ENCODE measurements around the gene MCM10. TPM values are rescaled to one million over a fixed set of nuclear protein-coding genes. Genes with fewer than 3 reads are reported as not detected.
"Not testable (repeated sequence)": the region's sequence is repeated elsewhere in the genome, so short reads cannot be mapped to it uniquely, and the experiment has no call there.

Gene MCM10
- total and polyA plus RNA-seq, 12 donors: 0.07 to 3.8 (median 0.25) TPM; not detected in 3

- H3K9me3 ChIP-seq: no peaks in the 10 kb centered on the region
- H3K27me3 ChIP-seq: no peaks in the 10 kb centered on the region
- H3K4me1 ChIP-seq: no peaks in the 10 kb centered on the region
- H3K36me3 ChIP-seq: no peaks in the 10 kb centered on the region
- DNase-seq (no peak), ATAC-seq (no peak)
- 91 to 93% methylated on average over 3 of the region's 3 CpGs for WGBS, 2 donors
- no peak overlapping the region for H3K4me3 ChIP-seq
- no peak overlapping the region for H3K27ac ChIP-seq
- intact Hi-C loops (cut with DNase I): no loop called here
- no peak for TF ChIP-seq CTCF (IDR thresholded peaks at IDR 0.05)
Observed at GRCh38 chr10:13241613-13242012, 80.3 kb downstream of the MCM10 start.

- ATAC-seq; intact Hi-C loops (cut with DNase I): not testable (repeated sequence)
Observed at GRCh38 chr10:13242260-13242659, 80.9 kb downstream of the MCM10 start.

GRCh38 chr10:13247246-13247645 is 85.9 kb downstream of the MCM10 start:
- no peak for TF ChIP-seq CTCF (IDR thresholded peaks at IDR 0.05)

More at GRCh38 chr10:13242260-13242659, 80.9 kb downstream of the MCM10 start:
- 87 to 98% methylated on average over 5 of the region's 5 CpGs for WGBS, 2 donors
- not testable (repeated sequence) for H3K4me3 ChIP-seq, H3K27me3 ChIP-seq, H3K36me3 ChIP-seq, H3K9me3 ChIP-seq, DNase-seq, H3K4me1 ChIP-seq, H3K27ac ChIP-seq

GRCh38 chr10:13247784-13248183 is 86.4 kb downstream of the MCM10 start:
- DNase-seq (no peak), ATAC-seq (no peak)
- H3K27ac ChIP-seq: no peak overlapping the region
- no peaks in the 10 kb centered on the region for H3K27me3 ChIP-seq
- no peak overlapping the region for H3K4me3 ChIP-seq
- intact Hi-C loops (cut with DNase I): no loop called here
- no peaks in the 10 kb centered on the region for H3K9me3 ChIP-seq
- WGBS, 2 donors: 90 to 92% methylated on average over 4 of the region's 4 CpGs
- no peaks in the 10 kb centered on the region for H3K36me3 ChIP-seq
- H3K4me1 ChIP-seq: no peaks in the 10 kb centered on the region
- TF ChIP-seq CTCF (IDR thresholded peaks at IDR 0.05): no peak

More at GRCh38 chr10:13247246-13247645, 85.9 kb downstream of the MCM10 start:
- no peak overlapping the region for H3K4me3 ChIP-seq
- WGBS, 2 donors: 81 to 84% methylated on average over 9 of the region's 9 CpGs
- no peak overlapping the region for H3K27ac ChIP-seq
- DNase-seq (no peak), ATAC-seq (no peak)
- intact Hi-C loops (cut with DNase I): no loop called here
- H3K9me3 ChIP-seq: no peaks in the 10 kb centered on the region
- no peaks in the 10 kb centered on the region for H3K27me3 ChIP-seq
- H3K4me1 ChIP-seq: no peaks in the 10 kb centered on the region
- no peaks in the 10 kb centered on the region for H3K36me3 ChIP-seq

GRCh38 chr10:13253726-13254125 is 92.4 kb downstream of the MCM10 start:
- no peaks in the 10 kb centered on the region for H3K36me3 ChIP-seq
- H3K4me3 ChIP-seq: no peak overlapping the region
- ATAC-seq (no peak), DNase-seq (no peak)
- 87 to 89% methylated on average over 4 of the region's 4 CpGs for WGBS, 2 donors
- intact Hi-C loops (cut with DNase I): no loop called here
- no peaks in the 10 kb centered on the region for H3K27me3 ChIP-seq
- no peak for TF ChIP-seq CTCF (IDR thresholded peaks at IDR 0.05)
- H3K27ac ChIP-seq: no peak overlapping the region
- H3K9me3 ChIP-seq: no peaks in the 10 kb centered on the region
- H3K4me1 ChIP-seq: no peaks in the 10 kb centered on the region
